ENCODE data around the gene GNL3L. TPM values are rescaled to one million over a fixed set of nuclear protein-coding genes. Genes with fewer than 3 reads are reported as not detected.
"Not testable (repeated sequence)": the region's sequence is repeated elsewhere in the genome, so short reads cannot be mapped to it uniquely, and the experiment has no call there.

The GNL3L gene
- total and polyA plus RNA-seq, 11 donors = 5.6 to 44.2 (median 34.7) TPM

- H3K27ac ChIP-seq = peak overlapping the region in 6 of 12 donors; percentile 30 to 64 (median 54)
- WGBS, 4 donors = 45 to 59% (median 52%) methylated on average over 3 of the region's 3 CpGs
- DNase-seq (peak in 3 of 5 donors; percentile 30 to 66 (median 52)), ATAC-seq (peak; percentile 48 to 67 (median 52))
- peaks cover 0 to 32% (median 7%) of the 10 kb centered on the region in 12 donors for H3K4me1 ChIP-seq
- peaks cover 0 to 2% (median 0%) of the 10 kb centered on the region in 12 donors for H3K9me3 ChIP-seq
- no peaks in the 10 kb centered on the region for H3K36me3 ChIP-seq
- intact Hi-C loops (cut with DNase I) = loop anchor here in 3 of 10 donors (5.0 to 10.0 kb wide), 2 partner anchors 48 to 50 kb away; partner anchors contain the start of gene GNL3L (in 3 of the 3)
- TF ChIP-seq POLR2A (IDR thresholded peaks at IDR 0.05) = no peak
- TF ChIP-seq CTCF (IDR thresholded peaks at IDR 0.05) = no peak
- peaks cover 0 to 5% (median 0%) of the 10 kb centered on the region in 9 donors for H3K27me3 ChIP-seq
- no peak overlapping the region for H3K4me3 ChIP-seq
Observed at GRCh38 chrX:54484666-54485065, 45.4 kb upstream of the GNL3L start.

GRCh38 chrX:54489819-54490218, 40.2 kb upstream of the GNL3L start:
- Histone ChIP-seq H3K27me3 (peaks cover 0 to 11% (median 0%) of the 10 kb centered on the region in 9 donors), H3K4me1 (peaks cover 0 to 21% (median under 1%) of the 10 kb centered on the region in 12 donors)
- not testable (repeated sequence) for ATAC-seq, H3K36me3 ChIP-seq, H3K9me3 ChIP-seq, DNase-seq, H3K27ac ChIP-seq, H3K4me3 ChIP-seq
- intact Hi-C loops (cut with DNase I) = loop anchor here in 1 of 10 donors (10.0 kb wide), 1 partner anchor 45 kb away; the partner anchor contains the start of gene GNL3L
- 86 to 97% (median 92%) methylated on average over 5 of the region's 5 CpGs for WGBS, 4 donors

- Histone ChIP-seq H3K4me1 (peaks cover 0 to 17% (median 0%) of the 10 kb centered on the region in 12 donors), H3K27me3 (peaks cover 0 to 13% (median 0%) of the 10 kb centered on the region in 9 donors), H3K36me3 (no peaks in the 10 kb centered on the region), H3K27ac (no peak overlapping the region), H3K9me3 (peaks cover 0 to 7% (median 0%) of the 10 kb centered on the region in 12 donors), H3K4me3 (no peak overlapping the region)
- 57 to 66% (median 65%) methylated on average over 6 of the region's 6 CpGs for whole genome bisulfite sequencing, 4 donors
- intact Hi-C loops (cut with DNase I) = no loop called here
- DNase-seq (peak in 2 of 5 donors; percentile 40 to 54), ATAC-seq (peak in 2 of 4 donors; percentile 46 to 55)
- TF ChIP-seq POLR2A (IDR thresholded peaks at IDR 0.05) = no peak
- no peak for TF ChIP-seq CTCF (IDR thresholded peaks at IDR 0.05)
Observed at GRCh38 chrX:54492340-54492739, 37.7 kb upstream of the GNL3L start.

- 36 to 52% (median 45%) methylated on average over 10 of the region's 10 CpGs for WGBS, 4 donors
- intact Hi-C loops (cut with DNase I) = no loop called here
- Histone ChIP-seq H3K27ac (peak overlapping the region in 9 of 12 donors; percentile 62 to 80 (median 76)), H3K9me3 (peaks cover 0 to 7% (median 0%) of the 10 kb centered on the region in 12 donors), H3K4me1 (peaks cover 0 to 17% (median 0%) of the 10 kb centered on the region in 12 donors), H3K27me3 (peaks cover 0 to 24% (median 0%) of the 10 kb centered on the region in 9 donors), H3K4me3 (peak overlapping the region; percentile 51 to 87 (median 64)), H3K36me3 (no peaks in the 10 kb centered on the region)
- TF ChIP-seq CTCF (IDR thresholded peaks at IDR 0.05) (no peak), POLR2A (IDR thresholded peaks at IDR 0.05) (no peak)
- no peak for ATAC-seq
- no peak for DNase-seq
Observed at GRCh38 chrX:54494166-54494988, 35.6 kb upstream of the GNL3L start.

Measured in heart left ventricle (tissue), 16 donors.